MM.1S (cell line): ENCODE data around the gene CCR6.
"Not testable (repeated sequence)": the region's sequence is repeated elsewhere in the genome, so short reads cannot be mapped to it uniquely, and the experiment has no call there.

Experiments
- CTCF ChIP-seq: fragments of 300-600 bp; sonication (generic); IDR thresholded peaks from 2 replicates; pipeline ENCODE4 v1.5.1; 2016; ENCODE audit warnings: antibody characterized with exemption, low read length, mixed read lengths
- EZH2 ChIP-seq: fragments of 300-600 bp; sonication (generic); optimal IDR thresholded peaks from 2 replicates; pipeline ENCODE3; 2017; ENCODE audit warnings: low read depth, mild to moderate bottlenecking, antibody characterized with exemption, low read length, mixed read lengths
- EZH2phosphoT487 ChIP-seq: fragments of 300-600 bp; sonication (generic); IDR thresholded peaks from 2 replicates; pipeline ENCODE4 v1.6.1; 2018; ENCODE audit warnings: antibody characterized with exemption, low read length

DNA sequence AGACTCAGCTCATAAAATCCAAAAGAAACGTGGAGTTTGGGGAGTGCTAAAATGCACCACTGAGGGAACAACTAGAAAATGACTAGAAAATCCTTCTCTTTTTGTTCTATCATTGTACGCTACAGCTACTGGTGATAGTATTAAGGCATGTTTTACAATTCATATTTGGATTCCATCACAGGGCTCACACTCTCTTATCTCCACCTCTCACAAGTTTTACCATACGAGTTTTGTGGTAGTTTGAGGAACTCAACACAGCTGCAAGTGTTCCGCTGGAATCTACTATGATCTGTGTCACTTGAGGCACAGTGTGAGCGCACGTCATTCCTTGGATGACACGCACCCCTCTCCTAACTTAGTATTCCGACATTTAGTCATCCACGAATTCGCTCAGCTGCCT, 44.8 kb downstream of the CCR6 start:
- TF ChIP-seq CTCF, EZH2phosphoT487, EZH2: not testable (repeated sequence)
